CD1c-positive myeloid dendritic cell (primary cell): ENCODE measurements around the gene FHOD1.
A peak's percentile ranks its signal among the peaks of the same experiment; 100 is the strongest.

Experiments used
- DNase-seq: peaks from one replicate; pipeline ENCODE4 v3.0.0-alpha.2; 2016; ENCODE audit errors: extremely low spot score

Gene FHOD1

DNA sequence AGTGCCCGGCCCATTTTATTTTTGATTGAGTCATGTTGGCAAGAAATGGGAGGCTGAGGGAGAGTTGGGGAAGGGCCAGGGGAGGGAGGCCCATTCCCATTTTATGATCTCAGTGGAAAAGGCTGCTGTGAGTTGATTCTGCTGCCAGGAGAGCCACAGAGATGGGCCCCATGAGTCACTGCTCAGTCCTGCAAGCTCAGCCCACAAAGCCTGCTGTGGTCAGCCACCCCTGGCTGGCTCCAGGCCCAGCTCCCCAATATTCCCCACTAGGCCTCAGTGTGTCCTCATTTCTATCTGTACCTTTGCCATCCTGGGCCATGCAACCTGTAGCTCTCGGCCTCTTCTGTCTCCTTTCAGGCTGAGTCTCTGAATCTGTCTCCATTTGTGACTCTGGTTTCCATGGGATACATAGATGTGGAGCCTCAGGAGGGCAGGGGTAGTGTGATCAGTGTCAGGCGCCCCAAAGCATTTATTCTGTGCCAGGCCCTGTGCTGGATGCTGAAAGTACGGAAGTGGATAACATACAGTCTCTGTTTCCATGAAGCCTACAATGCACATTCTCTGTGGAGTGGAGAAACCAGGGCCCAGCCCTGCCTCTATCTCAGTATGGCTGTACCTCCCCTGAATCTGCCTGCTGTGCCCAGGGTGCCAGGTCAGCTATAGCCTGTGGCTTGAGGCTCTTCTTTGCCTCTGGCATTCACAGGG lies 30.2 kb upstream of the FHOD1 start:
- peak; percentile 4 for DNase-seq

- DNase-seq = no peak
Observed at GRCh38 chr16:67275321-67275720, 28.0 kb upstream of the FHOD1 start.

DNA sequence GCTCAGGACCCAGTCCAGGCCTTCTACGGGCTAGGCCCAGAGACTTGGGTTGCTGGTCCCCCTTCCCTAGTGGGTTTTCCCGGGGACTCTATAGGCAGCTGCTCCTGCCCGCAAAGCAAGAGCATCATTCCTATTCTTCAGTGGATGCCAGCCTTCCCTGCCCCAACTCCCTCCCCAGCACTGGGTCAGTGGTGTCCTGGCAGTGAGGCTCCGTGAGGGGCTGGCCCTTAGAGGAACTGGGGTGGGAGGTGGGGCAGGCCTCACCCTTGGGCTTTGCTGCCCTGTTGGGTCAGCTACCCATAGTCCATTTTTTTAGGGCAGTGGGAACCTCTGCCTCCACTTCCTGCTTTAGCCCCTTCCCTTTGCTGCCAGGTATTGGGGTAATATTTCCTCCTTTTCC lies 24.2 kb upstream of the FHOD1 start:
- no peak for DNase-seq

DNA sequence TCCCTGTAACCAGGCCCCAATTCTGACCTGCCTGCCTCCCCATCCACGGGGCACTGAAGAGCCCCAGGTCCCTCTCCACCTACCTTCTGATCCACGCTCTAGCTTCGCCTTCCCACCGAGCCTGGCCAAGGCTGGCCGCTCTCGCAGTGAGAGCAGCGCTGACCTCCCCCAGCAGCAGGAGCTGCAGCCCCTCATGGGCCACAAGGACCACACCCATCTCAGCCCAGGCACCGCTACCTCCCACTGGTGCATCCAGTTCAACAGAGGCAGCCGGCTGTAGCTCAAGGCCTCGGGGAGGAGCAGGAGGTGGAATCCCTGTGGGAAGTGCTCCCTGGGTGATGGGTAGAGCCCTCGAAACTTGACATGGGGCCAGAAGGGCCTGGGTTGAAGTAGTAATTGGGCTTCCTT lies 23.7 kb upstream of the FHOD1 start:
- DNase-seq = no peak

GRCh38 chr16:67269766-67270165 lies 22.5 kb upstream of the FHOD1 start:
- DNase-seq = no peak

DNA sequence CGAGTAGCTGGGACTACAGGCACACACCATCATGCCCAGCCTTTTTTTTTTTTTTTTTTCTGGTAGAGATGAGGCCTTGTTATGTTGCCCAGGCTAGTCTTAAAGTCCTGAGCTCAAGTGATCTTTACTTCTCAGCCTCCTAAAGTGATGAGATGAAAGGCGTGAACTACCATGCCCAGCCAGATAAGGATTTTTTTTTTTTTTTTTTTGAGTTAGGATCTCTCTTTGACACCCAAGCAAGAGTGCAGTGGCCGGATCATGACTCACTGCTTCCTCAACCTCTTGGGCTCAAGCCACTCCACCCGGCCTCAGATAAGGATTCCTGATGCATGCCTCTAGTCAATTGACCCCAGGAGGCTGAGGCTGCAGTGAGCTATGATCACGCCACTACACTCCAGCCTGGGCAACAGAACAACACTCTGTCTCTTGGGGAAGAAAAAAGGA lies 20.9 kb upstream of the FHOD1 start:
- no peak for DNase-seq

DNA sequence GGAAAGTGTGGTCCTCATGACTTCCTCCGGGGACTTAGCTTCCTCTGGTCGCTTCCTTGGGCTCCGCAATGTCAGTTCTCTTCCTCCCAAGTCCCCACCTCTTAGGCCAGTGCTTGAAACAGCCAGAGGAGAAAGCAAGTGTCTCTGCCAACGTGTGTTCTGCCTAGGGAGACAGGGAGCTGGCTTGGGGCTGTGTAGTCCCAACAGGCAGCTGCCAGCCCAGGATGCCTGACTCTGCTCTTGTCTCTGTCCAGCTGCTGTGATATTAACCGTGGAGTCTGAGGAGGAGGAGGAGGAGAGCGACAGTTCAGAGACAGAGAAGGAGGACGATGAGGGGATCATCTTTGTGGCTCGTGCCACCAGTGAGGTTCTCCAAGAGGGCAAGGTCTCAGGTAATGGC lies 18.6 kb upstream of the FHOD1 start:
- DNase-seq = no peak

GRCh38 chr16:67264866-67265265 lies 17.6 kb upstream of the FHOD1 start:
- DNase-seq = no peak

GRCh38 chr16:67264277-67264676 lies 17.0 kb upstream of the FHOD1 start:
- no peak for DNase-seq

DNA sequence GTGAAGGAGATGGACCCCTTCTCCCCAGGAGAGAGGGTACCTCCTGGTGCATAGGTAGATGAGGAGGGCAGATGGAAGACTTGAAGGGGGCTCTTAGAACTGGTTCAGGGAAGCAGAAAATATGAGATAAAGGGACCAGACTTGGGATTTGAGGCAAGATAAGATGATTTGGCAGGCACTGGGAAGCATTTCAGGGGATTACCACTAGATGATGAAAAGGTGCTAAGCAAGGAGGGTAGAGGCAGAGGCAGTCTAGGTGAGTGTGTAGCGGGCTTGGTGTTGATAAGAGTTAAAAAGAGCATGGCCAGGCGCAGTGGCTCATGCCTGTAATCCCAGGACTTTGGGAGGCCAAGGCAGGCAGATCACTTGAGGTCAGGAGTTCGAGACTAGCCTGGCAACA lies 15.9 kb upstream of the FHOD1 start:
- DNase-seq = no peak

DNA sequence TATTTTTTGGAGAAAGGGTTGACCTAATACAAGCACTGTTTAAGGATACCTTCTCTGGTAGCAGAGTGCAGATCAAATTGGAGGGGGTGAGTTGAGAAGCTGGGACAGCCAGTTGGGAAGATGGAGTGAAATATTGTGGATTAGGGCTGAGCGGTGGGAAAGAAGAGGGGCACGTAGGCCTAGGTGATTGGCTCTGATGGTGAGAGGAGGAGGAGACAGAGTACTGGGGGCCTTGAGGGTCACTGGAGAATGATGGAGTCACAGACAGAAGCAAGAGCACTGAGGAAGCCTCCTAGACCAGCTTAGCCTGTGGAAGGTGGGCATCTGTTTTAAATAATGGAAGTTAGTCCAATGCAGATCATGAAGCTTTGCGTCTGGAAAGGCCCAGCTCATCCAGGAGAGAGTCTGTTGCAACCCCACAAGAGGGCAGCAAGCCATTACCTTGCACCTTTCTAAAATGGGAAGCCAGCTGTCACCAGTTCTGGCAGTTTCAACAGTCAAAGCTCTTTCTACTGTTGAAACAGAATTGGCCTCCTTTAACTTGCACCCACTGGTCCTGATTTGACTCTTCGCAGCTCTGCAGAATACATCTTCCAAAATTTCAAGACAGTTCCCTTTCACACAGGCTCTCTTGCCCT lies 13.3 kb upstream of the FHOD1 start:
- DNase-seq = peak; percentile 38

- no peak for DNase-seq
Observed at GRCh38 chr16:67259705-67260104, 12.4 kb upstream of the FHOD1 start.

DNA sequence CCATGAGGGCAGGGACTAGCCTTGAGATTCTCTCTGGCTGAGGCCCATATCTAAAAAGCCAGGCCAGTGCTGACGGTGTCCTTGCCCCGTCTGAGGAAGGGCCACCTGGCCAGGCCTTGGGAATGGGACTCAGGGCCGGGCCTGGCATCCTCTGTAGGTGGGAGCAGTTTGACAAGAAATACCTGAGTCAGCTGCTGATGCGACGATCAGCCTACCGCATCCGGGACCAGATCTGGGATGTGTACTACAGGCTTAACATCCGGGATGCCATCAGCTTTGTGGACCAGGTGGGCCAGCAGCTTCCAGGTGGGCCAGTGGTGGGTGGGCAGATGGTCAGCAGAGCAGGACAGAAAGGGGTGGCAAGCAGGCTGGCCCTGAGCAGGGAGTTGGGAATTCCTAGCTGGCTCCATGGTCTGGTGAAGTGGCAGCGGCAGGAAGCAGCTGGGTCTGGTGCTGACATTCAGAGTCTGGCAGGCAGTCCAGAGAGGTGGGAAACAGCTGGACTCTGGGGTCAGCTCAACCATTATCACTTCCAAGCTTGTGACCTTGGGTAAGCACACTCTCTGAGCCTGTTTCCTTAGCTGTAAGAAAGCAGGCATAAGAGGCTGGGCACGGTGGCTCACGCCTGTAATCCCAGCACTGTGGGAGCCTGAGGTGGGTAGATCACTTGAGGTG lies 11.0 kb upstream of the FHOD1 start:
- no peak for DNase-seq

DNA sequence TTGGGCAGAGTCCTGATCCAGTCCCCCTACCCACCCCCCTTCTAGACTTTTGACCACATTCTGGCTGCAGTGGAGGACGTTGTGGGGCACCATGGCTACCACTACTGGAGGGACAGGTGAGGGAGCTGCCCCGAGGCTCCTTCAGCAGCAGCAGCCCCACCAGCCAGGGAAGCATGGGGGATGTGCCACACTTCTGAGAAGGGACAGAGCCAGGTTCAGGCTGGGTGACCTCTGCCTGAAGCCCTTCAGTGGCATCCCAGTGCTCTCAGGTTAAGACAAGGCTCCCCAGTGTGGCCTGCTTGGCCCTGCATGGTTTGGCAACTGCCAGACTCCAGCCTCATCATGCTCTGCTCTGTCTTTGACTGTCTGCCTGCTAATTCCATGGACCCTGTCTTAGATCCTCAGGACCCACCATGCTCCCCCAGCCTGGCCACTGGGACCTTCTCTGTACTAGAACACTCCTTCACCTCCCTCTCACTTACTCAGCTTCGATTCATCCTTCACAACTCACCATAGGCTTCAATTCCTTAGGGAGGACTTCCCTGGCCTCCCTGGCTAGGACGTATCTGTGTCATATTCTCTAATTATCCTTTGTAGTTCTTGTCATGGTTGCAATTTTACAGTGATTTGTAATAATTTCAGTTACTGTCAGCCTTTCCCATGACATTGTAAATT lies 10.3 kb upstream of the FHOD1 start:
- no peak for DNase-seq

GRCh38 chr16:67256701-67257230 lies 9.5 kb upstream of the FHOD1 start:
- no peak for DNase-seq

- no peak for DNase-seq
Observed at GRCh38 chr16:67255553-67256221, 8.4 kb upstream of the FHOD1 start.

- DNase-seq = no peak
Observed at GRCh38 chr16:67254801-67255552, 7.7 kb upstream of the FHOD1 start.

DNA sequence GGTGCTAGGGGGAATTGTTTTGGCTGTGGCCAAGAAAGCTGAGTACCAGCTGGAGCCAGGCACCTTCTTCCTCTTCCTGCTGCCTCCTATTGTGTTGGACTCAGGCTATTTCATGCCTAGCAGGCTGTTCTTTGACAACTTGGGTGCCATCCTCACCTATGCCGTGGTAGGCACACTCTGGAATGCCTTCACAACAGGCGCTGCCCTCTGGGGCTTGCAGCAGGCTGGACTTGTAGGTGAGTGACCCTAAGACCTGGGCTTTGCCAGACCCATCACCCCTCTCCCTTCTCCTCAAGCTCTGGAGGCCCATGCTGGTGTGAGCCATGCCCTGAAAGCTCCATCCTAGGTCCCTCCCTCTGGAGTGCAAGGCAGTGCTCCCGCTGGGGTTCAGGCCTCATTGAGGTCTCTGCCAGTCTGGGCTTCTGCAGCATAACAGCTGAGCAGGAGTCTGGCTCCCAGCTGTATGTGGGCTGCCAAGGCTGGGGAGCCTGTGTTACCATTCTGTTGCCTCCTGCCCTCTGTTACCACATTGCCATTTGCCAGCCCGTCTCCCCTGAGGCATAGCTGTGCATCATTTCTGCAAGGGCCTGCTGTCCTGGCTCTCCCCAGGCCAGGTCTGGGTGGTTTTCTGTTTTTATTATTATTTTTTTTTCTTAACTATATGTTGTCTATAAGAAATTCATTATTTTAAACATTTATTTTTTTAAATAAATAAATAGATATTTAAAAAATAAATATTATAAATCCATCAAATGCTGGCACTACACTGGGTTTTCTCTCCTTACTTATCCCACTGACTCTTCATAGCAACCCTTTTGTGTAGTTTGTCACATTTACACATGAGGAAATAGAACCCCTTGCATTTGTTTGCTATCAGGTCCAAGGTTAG lies 5.6 kb upstream of the FHOD1 start:
- DNase-seq = no peak

DNA sequence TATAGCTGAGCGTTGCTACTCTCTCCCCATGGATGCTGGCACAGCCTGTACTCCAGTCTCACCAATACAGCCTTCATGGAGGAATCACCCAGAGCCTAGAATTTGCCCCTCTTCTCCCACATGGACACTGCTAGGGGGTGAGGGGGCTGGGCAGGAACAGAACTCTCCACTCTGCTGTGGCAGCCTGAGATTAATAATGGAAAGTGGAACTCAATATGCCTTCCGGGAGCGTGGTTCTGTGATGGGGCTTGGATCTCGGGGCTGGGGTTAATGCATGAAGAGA lies 2.7 kb upstream of the FHOD1 start:
- no peak for DNase-seq
